SU-DHL-6 (cell line): ENCODE data around the gene FMN1.

Source experiments
- EZH2phosphoT487 ChIP-seq: fragments of 200-600 bp; sonication (generic), shearing (Covaris generic); conservative IDR thresholded peaks from 2 replicates; pipeline ENCODE4 v1.6.1; 2018; ENCODE audit warnings: mild to moderate bottlenecking, antibody characterized with exemption, low read length, moderate library complexity, mixed read lengths
- TF ChIP-seq, protein P1 (sequence below): fragments of 200-600 bp; sonication (generic); IDR thresholded peaks from one replicate; pipeline ENCODE4 v1.5.1; 2017; ENCODE audit warnings: antibody characterized with exemption, mild to moderate bottlenecking, low read length, moderate library complexity; ENCODE audit not compliant: insufficient read depth, poor library complexity, severe bottlenecking

DNA sequence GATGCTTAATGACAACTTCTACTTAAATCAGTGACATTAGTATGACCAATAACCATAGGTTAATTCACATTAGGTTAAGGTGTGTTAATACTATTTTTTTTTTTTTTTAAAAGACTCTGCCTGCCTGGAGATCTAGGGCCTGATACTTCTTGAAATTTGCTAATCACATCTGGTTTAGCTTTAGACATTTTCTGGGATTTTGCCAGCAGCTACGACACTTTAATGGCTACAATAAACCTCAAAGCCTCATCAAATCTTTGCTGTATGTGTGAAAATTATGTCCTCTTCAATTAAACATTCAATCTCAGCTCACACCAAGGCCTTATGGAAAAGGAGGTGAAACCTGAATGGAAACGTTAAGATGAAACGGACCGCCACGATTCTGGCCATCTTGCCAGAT is 308.8 kb downstream of the FMN1 start:
- TF ChIP-seq, protein P1, sequence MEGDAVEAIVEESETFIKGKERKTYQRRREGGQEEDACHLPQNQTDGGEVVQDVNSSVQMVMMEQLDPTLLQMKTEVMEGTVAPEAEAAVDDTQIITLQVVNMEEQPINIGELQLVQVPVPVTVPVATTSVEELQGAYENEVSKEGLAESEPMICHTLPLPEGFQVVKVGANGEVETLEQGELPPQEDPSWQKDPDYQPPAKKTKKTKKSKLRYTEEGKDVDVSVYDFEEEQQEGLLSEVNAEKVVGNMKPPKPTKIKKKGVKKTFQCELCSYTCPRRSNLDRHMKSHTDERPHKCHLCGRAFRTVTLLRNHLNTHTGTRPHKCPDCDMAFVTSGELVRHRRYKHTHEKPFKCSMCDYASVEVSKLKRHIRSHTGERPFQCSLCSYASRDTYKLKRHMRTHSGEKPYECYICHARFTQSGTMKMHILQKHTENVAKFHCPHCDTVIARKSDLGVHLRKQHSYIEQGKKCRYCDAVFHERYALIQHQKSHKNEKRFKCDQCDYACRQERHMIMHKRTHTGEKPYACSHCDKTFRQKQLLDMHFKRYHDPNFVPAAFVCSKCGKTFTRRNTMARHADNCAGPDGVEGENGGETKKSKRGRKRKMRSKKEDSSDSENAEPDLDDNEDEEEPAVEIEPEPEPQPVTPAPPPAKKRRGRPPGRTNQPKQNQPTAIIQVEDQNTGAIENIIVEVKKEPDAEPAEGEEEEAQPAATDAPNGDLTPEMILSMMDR: no peak
- TF ChIP-seq EZH2phosphoT487: no peak
